Islet of Langerhans (tissue), 1 donor: ENCODE data around the gene SLC25A5.

Experiments
- FAIRE-seq: peaks from one replicate; lab custom pipeline; 2011; peaks lifted over from hg19 to GRCh38; lab: Jason Lieb, UNC

SLC25A5 gene

GRCh38 chrX:119505945-119506344, 37.7 kb downstream of the SLC25A5 start:
- FAIRE-seq = no peak

DNA sequence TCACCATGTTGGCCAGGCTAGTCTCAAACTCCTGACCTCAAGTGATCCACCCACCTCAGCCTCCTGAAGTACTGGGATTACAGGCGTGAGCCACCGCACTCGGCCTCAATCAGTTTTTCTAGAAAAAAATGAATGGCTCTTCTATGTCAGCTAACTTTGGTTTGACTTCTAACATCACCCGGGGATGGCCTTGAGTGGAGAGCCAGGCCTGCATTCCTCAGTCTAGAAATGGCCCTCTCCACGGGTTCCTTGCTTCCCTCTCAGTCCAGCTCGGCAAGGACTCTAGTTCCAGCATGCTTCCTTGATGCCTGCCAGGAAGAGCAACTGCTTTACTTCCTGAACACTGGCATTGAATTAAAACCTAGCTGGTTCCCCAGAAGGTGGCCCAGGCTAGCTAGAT, 39.0 kb downstream of the SLC25A5 start:
- FAIRE-seq = no peak

- FAIRE-seq = peak; percentile 81
Observed at GRCh38 chrX:119512146-119512800, 44.0 kb downstream of the SLC25A5 start.

DNA sequence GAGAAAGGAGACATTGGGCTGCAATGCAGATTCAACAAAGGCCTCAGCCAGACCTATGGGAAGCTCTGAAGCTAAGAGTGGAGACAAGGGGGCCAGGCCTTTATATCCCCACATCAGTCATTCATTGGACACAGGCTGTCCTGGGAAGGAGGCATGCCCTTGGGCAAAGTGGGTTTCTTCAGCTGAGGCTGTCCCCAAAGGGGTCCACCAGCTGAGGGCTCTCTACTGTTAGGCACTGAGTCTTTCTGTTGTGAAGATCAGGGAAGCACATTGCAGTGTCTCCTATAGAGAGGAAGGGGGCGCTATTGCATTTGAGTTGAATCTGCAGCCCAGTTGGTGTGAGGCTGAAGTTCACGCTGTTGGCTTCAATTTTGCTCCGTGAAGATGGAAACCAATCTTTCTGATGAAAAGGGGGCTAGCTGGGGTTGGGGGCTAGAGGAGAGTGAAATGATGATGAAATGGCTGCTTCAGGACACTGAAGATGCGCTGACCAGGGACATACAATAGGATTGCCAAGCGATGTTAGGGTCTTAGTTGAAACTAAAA, 48.0 kb downstream of the SLC25A5 start:
- peak; percentile 56 for FAIRE-seq

GRCh38 chrX:119518371-119518770, 50.1 kb downstream of the SLC25A5 start:
- FAIRE-seq = no peak
